ENCODE measurements around the gene BSDC1. TPM values are rescaled to one million over a fixed set of nuclear protein-coding genes. Genes with fewer than 3 reads are reported as not detected.

The BSDC1 gene
- total and polyA plus RNA-seq, 2 of the 13 experiments (the other 11 are each of a cell fraction or from before 2014, with no cell fraction given) = 40.3 to 64.2 TPM

DNA sequence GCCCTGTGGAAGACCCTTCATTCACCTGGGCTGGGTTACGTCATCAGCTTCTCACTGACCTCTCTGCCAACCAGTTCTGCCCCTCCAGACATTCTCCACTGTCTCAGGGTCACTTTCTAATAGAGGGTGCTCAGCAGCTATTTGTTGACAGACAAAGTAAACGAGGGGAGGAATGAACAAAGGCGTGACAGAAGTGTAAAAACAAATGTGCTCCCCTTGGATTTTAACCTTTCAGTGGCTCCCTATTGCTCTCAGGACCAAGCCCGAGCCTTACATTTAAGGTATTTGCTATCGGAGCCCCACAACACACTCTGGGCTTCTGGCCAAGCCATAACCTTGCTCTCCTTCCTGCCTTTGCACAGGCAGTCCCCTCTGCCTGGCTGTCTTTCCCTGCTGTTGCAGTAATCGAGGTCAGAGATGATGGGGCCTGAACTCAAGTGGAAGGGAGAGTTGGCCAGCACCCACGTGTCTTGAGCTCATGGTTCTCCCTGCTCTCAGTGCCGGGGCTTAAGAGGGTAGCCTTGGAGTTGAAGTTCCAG lies 48.9 kb downstream of the BSDC1 start (continued):
- TF ChIP-seq, protein P1, sequence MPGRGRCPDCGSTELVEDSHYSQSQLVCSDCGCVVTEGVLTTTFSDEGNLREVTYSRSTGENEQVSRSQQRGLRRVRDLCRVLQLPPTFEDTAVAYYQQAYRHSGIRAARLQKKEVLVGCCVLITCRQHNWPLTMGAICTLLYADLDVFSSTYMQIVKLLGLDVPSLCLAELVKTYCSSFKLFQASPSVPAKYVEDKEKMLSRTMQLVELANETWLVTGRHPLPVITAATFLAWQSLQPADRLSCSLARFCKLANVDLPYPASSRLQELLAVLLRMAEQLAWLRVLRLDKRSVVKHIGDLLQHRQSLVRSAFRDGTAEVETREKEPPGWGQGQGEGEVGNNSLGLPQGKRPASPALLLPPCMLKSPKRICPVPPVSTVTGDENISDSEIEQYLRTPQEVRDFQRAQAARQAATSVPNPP (CRISPR knock-in tag; IDR thresholded peaks at IDR 0.05) = no peak
- TF ChIP-seq, protein P2, sequence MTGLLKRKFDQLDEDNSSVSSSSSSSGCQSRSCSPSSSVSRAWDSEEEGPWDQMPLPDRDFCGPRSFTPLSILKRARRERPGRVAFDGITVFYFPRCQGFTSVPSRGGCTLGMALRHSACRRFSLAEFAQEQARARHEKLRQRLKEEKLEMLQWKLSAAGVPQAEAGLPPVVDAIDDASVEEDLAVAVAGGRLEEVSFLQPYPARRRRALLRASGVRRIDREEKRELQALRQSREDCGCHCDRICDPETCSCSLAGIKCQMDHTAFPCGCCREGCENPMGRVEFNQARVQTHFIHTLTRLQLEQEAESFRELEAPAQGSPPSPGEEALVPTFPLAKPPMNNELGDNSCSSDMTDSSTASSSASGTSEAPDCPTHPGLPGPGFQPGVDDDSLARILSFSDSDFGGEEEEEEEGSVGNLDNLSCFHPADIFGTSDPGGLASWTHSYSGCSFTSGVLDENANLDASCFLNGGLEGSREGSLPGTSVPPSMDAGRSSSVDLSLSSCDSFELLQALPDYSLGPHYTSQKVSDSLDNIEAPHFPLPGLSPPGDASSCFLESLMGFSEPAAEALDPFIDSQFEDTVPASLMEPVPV (CRISPR knock-in tag; IDR thresholded peaks at IDR 0.05) = no peak
- TF ChIP-seq GABPA (IDR thresholded peaks at IDR 0.05; ENCODE audit: low read depth, low read length) = no peak
- TF ChIP-seq GABPA (CRISPR knock-in tag; IDR thresholded peaks at IDR 0.05; ENCODE audit: low read depth) = 0 out of 2 replicates have a peak, but pooled peaks have one; percentile 9
- no peak for TF ChIP-seq HCFC1 (IDR thresholded peaks at IDR 0.05; ENCODE audit: low read depth, low read length)
- no peak for TF ChIP-seq ZNF430 (CRISPR knock-in tag; IDR thresholded peaks at IDR 0.05)
- no peak for TF ChIP-seq ZNF260 (CRISPR knock-in tag; IDR thresholded peaks at IDR 0.05; ENCODE audit: borderline replicate concordance, low read depth)
- TF ChIP-seq TSC22D2 (CRISPR knock-in tag; IDR thresholded peaks at IDR 0.05; ENCODE audit: borderline replicate concordance) = no peak
- no peak for TF ChIP-seq ATRX (CRISPR knock-in tag; IDR thresholded peaks at IDR 0.05; ENCODE audit: borderline replicate concordance)
- no peak for TF ChIP-seq ZNF30 (CRISPR knock-in tag; IDR thresholded peaks at IDR 0.05)
- TF ChIP-seq MAFG (CRISPR knock-in tag; IDR thresholded peaks at IDR 0.05) = no peak
- TF ChIP-seq ZFP36L2 (CRISPR knock-in tag; IDR thresholded peaks at IDR 0.05) = no peak
- TF ChIP-seq NAIF1 (CRISPR knock-in tag; IDR thresholded peaks at IDR 0.05; ENCODE audit: borderline replicate concordance) = no peak
- TF ChIP-seq ATF7 (IDR thresholded peaks at IDR 0.05) = peak; percentile 93
- TF ChIP-seq ATF7 (CRISPR knock-in tag; IDR thresholded peaks at IDR 0.05) = no peak
- TF ChIP-seq, protein P3, sequence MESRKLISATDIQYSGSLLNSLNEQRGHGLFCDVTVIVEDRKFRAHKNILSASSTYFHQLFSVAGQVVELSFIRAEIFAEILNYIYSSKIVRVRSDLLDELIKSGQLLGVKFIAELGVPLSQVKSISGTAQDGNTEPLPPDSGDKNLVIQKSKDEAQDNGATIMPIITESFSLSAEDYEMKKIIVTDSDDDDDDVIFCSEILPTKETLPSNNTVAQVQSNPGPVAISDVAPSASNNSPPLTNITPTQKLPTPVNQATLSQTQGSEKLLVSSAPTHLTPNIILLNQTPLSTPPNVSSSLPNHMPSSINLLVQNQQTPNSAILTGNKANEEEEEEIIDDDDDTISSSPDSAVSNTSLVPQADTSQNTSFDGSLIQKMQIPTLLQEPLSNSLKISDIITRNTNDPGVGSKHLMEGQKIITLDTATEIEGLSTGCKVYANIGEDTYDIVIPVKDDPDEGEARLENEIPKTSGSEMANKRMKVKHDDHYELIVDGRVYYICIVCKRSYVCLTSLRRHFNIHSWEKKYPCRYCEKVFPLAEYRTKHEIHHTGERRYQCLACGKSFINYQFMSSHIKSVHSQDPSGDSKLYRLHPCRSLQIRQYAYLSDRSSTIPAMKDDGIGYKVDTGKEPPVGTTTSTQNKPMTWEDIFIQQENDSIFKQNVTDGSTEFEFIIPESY (CRISPR knock-in tag; IDR thresholded peaks at IDR 0.05) = no peak
- no peak for TF ChIP-seq ZNF557 (CRISPR knock-in tag; IDR thresholded peaks at IDR 0.05)
- TF ChIP-seq, protein P4, sequence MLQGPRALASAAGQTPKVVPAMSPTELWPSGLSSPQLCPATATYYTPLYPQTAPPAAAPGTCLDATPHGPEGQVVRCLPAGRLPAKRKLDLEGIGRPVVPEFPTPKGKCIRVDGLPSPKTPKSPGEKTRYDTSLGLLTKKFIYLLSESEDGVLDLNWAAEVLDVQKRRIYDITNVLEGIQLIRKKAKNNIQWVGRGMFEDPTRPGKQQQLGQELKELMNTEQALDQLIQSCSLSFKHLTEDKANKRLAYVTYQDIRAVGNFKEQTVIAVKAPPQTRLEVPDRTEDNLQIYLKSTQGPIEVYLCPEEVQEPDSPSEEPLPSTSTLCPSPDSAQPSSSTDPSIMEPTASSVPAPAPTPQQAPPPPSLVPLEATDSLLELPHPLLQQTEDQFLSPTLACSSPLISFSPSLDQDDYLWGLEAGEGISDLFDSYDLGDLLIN (CRISPR knock-in tag; IDR thresholded peaks at IDR 0.05; ENCODE audit: borderline replicate concordance) = no peak
- TF ChIP-seq, protein P5, sequence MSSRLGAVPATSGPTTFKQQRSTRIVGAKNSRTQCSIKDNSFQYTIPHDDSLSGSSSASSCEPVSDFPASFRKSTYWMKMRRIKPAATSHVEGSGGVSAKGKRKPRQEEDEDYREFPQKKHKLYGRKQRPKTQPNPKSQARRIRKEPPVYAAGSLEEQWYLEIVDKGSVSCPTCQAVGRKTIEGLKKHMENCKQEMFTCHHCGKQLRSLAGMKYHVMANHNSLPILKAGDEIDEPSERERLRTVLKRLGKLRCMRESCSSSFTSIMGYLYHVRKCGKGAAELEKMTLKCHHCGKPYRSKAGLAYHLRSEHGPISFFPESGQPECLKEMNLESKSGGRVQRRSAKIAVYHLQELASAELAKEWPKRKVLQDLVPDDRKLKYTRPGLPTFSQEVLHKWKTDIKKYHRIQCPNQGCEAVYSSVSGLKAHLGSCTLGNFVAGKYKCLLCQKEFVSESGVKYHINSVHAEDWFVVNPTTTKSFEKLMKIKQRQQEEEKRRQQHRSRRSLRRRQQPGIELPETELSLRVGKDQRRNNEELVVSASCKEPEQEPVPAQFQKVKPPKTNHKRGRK (CRISPR knock-in tag; IDR thresholded peaks at IDR 0.05) = no peak
- TF ChIP-seq, protein P6, sequence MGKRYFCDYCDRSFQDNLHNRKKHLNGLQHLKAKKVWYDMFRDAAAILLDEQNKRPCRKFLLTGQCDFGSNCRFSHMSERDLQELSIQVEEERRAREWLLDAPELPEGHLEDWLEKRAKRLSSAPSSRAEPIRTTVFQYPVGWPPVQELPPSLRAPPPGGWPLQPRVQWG (CRISPR knock-in tag; IDR thresholded peaks at IDR 0.05; ENCODE audit: borderline replicate concordance, low read depth) = no peak
- TF ChIP-seq HNRNPL (IDR thresholded peaks at IDR 0.05; ENCODE audit: low read depth, low read length) = no peak
- no peak for TF ChIP-seq ISX (CRISPR knock-in tag; conservative IDR thresholded peaks at IDR 0.05)
- TF ChIP-seq ARID2 (CRISPR knock-in tag; IDR thresholded peaks at IDR 0.05; ENCODE audit: borderline replicate concordance) = no peak
- no peak for TF ChIP-seq STAT5B (CRISPR knock-in tag; IDR thresholded peaks at IDR 0.05)

All from HepG2 (cell line).